ENCODE data around the gene GALNT12.

The GALNT12 gene

GRCh38 chr9:98882569-98882923 is 75.1 kb downstream of the GALNT12 start:
- DNase-seq = no peak

GRCh38 chr9:98883276-98883675 is 75.8 kb downstream of the GALNT12 start:
- no peak for DNase-seq

GRCh38 chr9:98884849-98885248 is 77.4 kb downstream of the GALNT12 start:
- no peak for DNase-seq

GRCh38 chr9:98885575-98886295 is 78.3 kb downstream of the GALNT12 start:
- no peak for DNase-seq

GRCh38 chr9:98886691-98887229 is 79.3 kb downstream of the GALNT12 start:
- no peak for DNase-seq

- DNase-seq = no peak
Observed at GRCh38 chr9:98887918-98888510, 80.5 kb downstream of the GALNT12 start.

- DNase-seq = no peak
Observed at GRCh38 chr9:98888801-98889421, 81.4 kb downstream of the GALNT12 start.

GRCh38 chr9:98890256-98890655 is 82.8 kb downstream of the GALNT12 start:
- DNase-seq = peak in 1 of 2 experiments; percentile 4

GRCh38 chr9:98892288-98892687 is 84.8 kb downstream of the GALNT12 start:
- DNase-seq = no peak

GRCh38 chr9:98892690-98893089 is 85.2 kb downstream of the GALNT12 start:
- DNase-seq = no peak

GRCh38 chr9:98894171-98894570 is 86.7 kb downstream of the GALNT12 start:
- no peak for DNase-seq

GRCh38 chr9:98894761-98895160 is 87.3 kb downstream of the GALNT12 start:
- DNase-seq = no peak

- no peak for DNase-seq
Observed at GRCh38 chr9:98896632-98897031, 89.2 kb downstream of the GALNT12 start.

GRCh38 chr9:98897745-98898144 is 90.3 kb downstream of the GALNT12 start:
- DNase-seq = no peak

GRCh38 chr9:98899408-98900056 is 92.1 kb downstream of the GALNT12 start:
- DNase-seq = no peak
